H9 (cell line): ENCODE measurements around the gene HSP90AA1. TPM values are rescaled to one million over a fixed set of nuclear protein-coding genes. Genes with fewer than 3 reads are reported as not detected.

Experiments
- DNase-seq: peaks from one replicate; pipeline ENCODE4 v3.0.0-alpha.2; 2017
- H2AFZ ChIP-seq: one replicate; pipeline ENCODE4 v1.6.1; 2013; ENCODE audit warnings: mild to moderate bottlenecking, low read length, control low read depth, moderate library complexity
- H2AK5ac ChIP-seq: 2 replicates; pipeline ENCODE4 v1.6.1; 2013; ENCODE audit warnings: low read length, control low read depth, mixed read lengths; ENCODE audit not compliant: insufficient read length
- H2BK120ac ChIP-seq: one replicate; pipeline ENCODE4 v1.6.1; 2013; ENCODE audit warnings: low read depth, mild to moderate bottlenecking, low read length, control low read depth, inconsistent platforms; ENCODE audit not compliant: poor library complexity, severe bottlenecking
- H2BK12ac ChIP-seq: 2 replicates; pipeline ENCODE4 v1.6.1; 2013; ENCODE audit warnings: low read length, control low read depth, mixed read lengths, low read depth; ENCODE audit not compliant: insufficient read length
- H2BK15ac ChIP-seq: 2 replicates; pipeline ENCODE4 v1.6.1; 2013; ENCODE audit warnings: low read depth, low read length, control low read depth
- H2BK20ac ChIP-seq: one replicate; pipeline ENCODE4 v1.6.1; 2013; ENCODE audit warnings: low read depth, mild to moderate bottlenecking, low read length, control low read depth, inconsistent platforms; ENCODE audit not compliant: poor library complexity, severe bottlenecking
- H2BK5ac ChIP-seq: 2 replicates; pipeline ENCODE4 v1.6.1; 2013; ENCODE audit warnings: low read length, control low read depth, mixed read lengths; ENCODE audit not compliant: insufficient read length
- H3K14ac ChIP-seq: 2 replicates; pipeline ENCODE4 v1.6.1; 2013; ENCODE audit warnings: low read length, control low read depth; ENCODE audit not compliant: insufficient read depth
- H3K18ac ChIP-seq: 2 replicates; pipeline ENCODE4 v1.6.1; 2013; ENCODE audit warnings: low read depth, mild to moderate bottlenecking, mixed read lengths, low read length, control low read depth; ENCODE audit not compliant: insufficient read length
- H3K23ac ChIP-seq: 2 replicates; pipeline ENCODE4 v1.6.1; 2013; ENCODE audit warnings: low read length, control low read depth, mixed read lengths, low read depth; ENCODE audit not compliant: insufficient read length
- H3K23me2 ChIP-seq: 2 replicates; pipeline ENCODE4 v1.6.1; 2013; ENCODE audit warnings: low read depth, mild to moderate bottlenecking, mixed read lengths, low read length, control low read depth; ENCODE audit not compliant: insufficient read length, poor library complexity, severe bottlenecking
- H3K27ac ChIP-seq: 2 replicates; pipeline ENCODE4 v1.5.1; 2013; ENCODE audit warnings: low read length, control low read depth, mixed read lengths, low read depth; ENCODE audit not compliant: insufficient read length
- H3K27me3 ChIP-seq: 2 replicates; pipeline ENCODE4 v1.6.1; 2013; ENCODE audit warnings: low read length, control low read depth, inconsistent platforms; ENCODE audit not compliant: insufficient read depth
- H3K4ac ChIP-seq: 2 replicates; pipeline ENCODE4 v1.6.1; 2013; ENCODE audit warnings: low read depth, mild to moderate bottlenecking, control low read depth, inconsistent platforms, low read length, moderate library complexity
- H3K4me1 ChIP-seq: 2 replicates; pipeline ENCODE4 v1.6.1; 2013; ENCODE audit warnings: low read length, control low read depth, inconsistent platforms; ENCODE audit not compliant: insufficient read depth
- H3K4me2 ChIP-seq: 2 replicates; pipeline ENCODE4 v1.6.1; 2013; ENCODE audit warnings: low read length, control low read depth, mixed read lengths; ENCODE audit not compliant: insufficient read length, insufficient read depth
- H3K56ac ChIP-seq: 2 replicates; pipeline ENCODE4 v1.6.1; 2013; ENCODE audit warnings: low read depth, mild to moderate bottlenecking, mixed read lengths, low read length, control low read depth; ENCODE audit not compliant: insufficient read length
- H3K79me1 ChIP-seq: 2 replicates; pipeline ENCODE4 v1.6.1; 2013; ENCODE audit warnings: low read depth, mild to moderate bottlenecking, moderate library complexity, low read length, control low read depth, inconsistent platforms; ENCODE audit not compliant: insufficient read depth, poor library complexity, severe bottlenecking
- H3K79me2 ChIP-seq: 2 replicates; pipeline ENCODE4 v1.6.1; 2013; ENCODE audit warnings: low read length, control low read depth, inconsistent platforms; ENCODE audit not compliant: insufficient read depth
- H3K9ac ChIP-seq: 2 replicates; pipeline ENCODE4 v1.6.1; 2013; ENCODE audit warnings: low read length, control low read depth, mixed read lengths; ENCODE audit not compliant: insufficient read length; ENCODE audit errors: extremely low read depth
- H3K9me3 ChIP-seq: one replicate; pipeline ENCODE4 v1.6.1; 2013; ENCODE audit warnings: low read depth, low read length, inconsistent platforms; ENCODE audit not compliant: control insufficient read depth
- H3T11ph ChIP-seq: one replicate; pipeline ENCODE4 v1.6.1; 2013; ENCODE audit warnings: mild to moderate bottlenecking, low read length, control low read depth, inconsistent platforms
- H4K20me1 ChIP-seq: one replicate; pipeline ENCODE4 v1.6.1; 2013; ENCODE audit not compliant: control insufficient read depth, insufficient read length, insufficient read depth
- H4K5ac ChIP-seq: 2 replicates; pipeline ENCODE4 v1.6.1; 2013; ENCODE audit warnings: low read depth, mild to moderate bottlenecking, mixed read lengths, low read length, control low read depth; ENCODE audit not compliant: insufficient read length
- H4K8ac ChIP-seq: replicated peaks from 2 replicates; pipeline ENCODE4 v1.6.1; 2013; ENCODE audit warnings: low read length, control low read depth, mixed read lengths, low read depth; ENCODE audit not compliant: insufficient read length
- H4K91ac ChIP-seq: 2 replicates; pipeline ENCODE4 v1.6.1; 2013; ENCODE audit warnings: low read depth, mild to moderate bottlenecking, moderate library complexity, mixed read lengths, low read length, control low read depth; ENCODE audit not compliant: insufficient read length
- H3K27ac Mint-ChIP-seq, 3 experiments: 2 replicates in 2 of 3; 3 replicates in 1 of 3; pipeline ENCODE4 v1.8.0; 2020 to 2021; ENCODE audit warnings: mixed read lengths in 3 of 3, mild to moderate bottlenecking in 1 of 3, moderate library complexity in 1 of 3
- H3K27me3 Mint-ChIP-seq: 2 replicates; pipeline ENCODE4 v1.8.0; 2021; ENCODE audit warnings: low read depth, mild to moderate bottlenecking, moderate library complexity, mixed read lengths
- H3K36me3 Mint-ChIP-seq, 3 experiments: 2 replicates in 2 of 3; 3 replicates in 1 of 3; pipeline ENCODE4 v1.8.0; 2020 to 2021; ENCODE audit warnings: low read depth in 3 of 3, mixed read lengths in 3 of 3; ENCODE audit not compliant: insufficient read depth in 1 of 3
- H3K4me1 Mint-ChIP-seq, 2 experiments: 2 replicates each; pipeline ENCODE4 v1.8.0; 2020; ENCODE audit warnings: mixed read lengths in 2 of 2
- H3K4me3 Mint-ChIP-seq, 2 experiments: 2 replicates in 1 of 2; 3 replicates in 1 of 2; pipeline ENCODE4 v1.8.0; 2020 to 2021; ENCODE audit warnings: mild to moderate bottlenecking in 2 of 2, mixed read lengths in 2 of 2, moderate library complexity in 1 of 2
- H3K9me3 Mint-ChIP-seq, 2 experiments: 2 replicates in 1 of 2; 3 replicates in 1 of 2; pipeline ENCODE4 v1.8.0; 2020; ENCODE audit warnings: mild to moderate bottlenecking in 2 of 2, mixed read lengths in 2 of 2, moderate library complexity in 1 of 2
- CTCF ChIP-seq: fragments of 200-600 bp; sonication (generic); conservative IDR thresholded peaks from 3 replicates; pipeline ENCODE4 v1.8.0; 2021; ENCODE audit warnings: antibody characterized with exemption, mild to moderate bottlenecking
- whole genome bisulfite sequencing: extraction: QIAGEN DNeasy Blood & Tissue Kit; methylation state at CpG from one replicate; pipeline ENCODE4 v1.1.7; 2013; ENCODE audit warnings: missing lambda C conversion rate, low lambda C conversion rate, mixed read lengths; ENCODE audit not compliant: insufficient read length; ENCODE audit errors: extremely low coverage; 5-methylcytosine and 5-hydroxymethylcytosine counted together
- total RNA-seq: library from RNA; stranded (reverse); gene quantifications from 2 replicates; pipeline ENCODE4 v1.2.1, GENCODE V29; 2021

Gene HSP90AA1
- total RNA-seq, 1 experiment from 2014 or later: 953 TPM

GRCh38 chr14:102042699-102043098 is 44.1 kb downstream of the HSP90AA1 start:
- Histone ChIP-seq H3T11ph (no peak overlapping the region), H3K27me3 (no peaks in the 10 kb centered on the region), H4K91ac (no peak overlapping the region), H3K14ac (no peak overlapping the region), H3K9me3 (no peaks in the 10 kb centered on the region), H2BK12ac (no peak overlapping the region), H2BK15ac (no peak overlapping the region), H3K23ac (no peak overlapping the region), H4K5ac (no peak overlapping the region), H3K79me1 (no peaks in the 10 kb centered on the region), H4K20me1 (no peaks in the 10 kb centered on the region), H3K27ac (no peak overlapping the region), H4K8ac (no peak overlapping the region), H3K4me1 (no peaks in the 10 kb centered on the region), H3K9ac (no peak overlapping the region), H3K79me2 (no peaks in the 10 kb centered on the region), H3K56ac (no peak overlapping the region), H2AFZ (no peak overlapping the region), H2AK5ac (no peak overlapping the region), H2BK5ac (no peak overlapping the region), H3K23me2 (no peaks in the 10 kb centered on the region), H3K4me2 (no peak overlapping the region), H3K18ac (no peak overlapping the region), H2BK20ac (no peak overlapping the region), H3K4ac (no peak overlapping the region), H2BK120ac (no peak overlapping the region)
- TF ChIP-seq CTCF: no peak
- Mint-ChIP-seq H3K4me1 (peaks cover 3 to 6% of the 10 kb centered on the region in 2 experiments), H3K27ac (no peak overlapping the region; a peak in 1 of 7 replicates), H3K27me3 (no peaks in the 10 kb centered on the region; the same call in 1 of the 2 replicates), H3K36me3 (peaks cover 65 to 87% (median 83%) of the 10 kb centered on the region in 3 experiments), H3K4me3 (no peak overlapping the region), H3K9me3 (no peaks in the 10 kb centered on the region)
- no peak for DNase-seq
- WGBS: no CpG with 5 or more reads among the region's 9 CpGs
